Measurements from ENCODE around the gene ARL8B.
A peak's percentile ranks its signal among the peaks of the same experiment; 100 is the strongest.

The ARL8B gene

GRCh38 chr3:5205165-5205941 is 83.3 kb downstream of the ARL8B start:
- peak; percentile 50 for DNase-seq (ENCODE audit: low spot score)
- no peak for TF ChIP-seq CTCF (IDR thresholded peaks at IDR 0.05; ENCODE audit: extremely low read depth, insufficient read depth, missing control alignments)
- in situ Hi-C loops (cut with MboI; ENCODE audit: low pct_unique_long_range_greater_than_20kb, low sequenced_read_pairs, unreplicated experiment): no loop called here

- no peak for TF ChIP-seq CTCF (IDR thresholded peaks at IDR 0.05; ENCODE audit: extremely low read depth, insufficient read depth, missing control alignments)
- DNase-seq (ENCODE audit: low spot score): no peak
- in situ Hi-C loops (cut with MboI; ENCODE audit: low pct_unique_long_range_greater_than_20kb, low sequenced_read_pairs, unreplicated experiment): no loop called here
Observed at GRCh38 chr3:5210926-5211325, 88.8 kb downstream of the ARL8B start.

GRCh38 chr3:5212628-5213573 is 90.8 kb downstream of the ARL8B start:
- in situ Hi-C loops (cut with MboI; ENCODE audit: low pct_unique_long_range_greater_than_20kb, low sequenced_read_pairs, unreplicated experiment): no loop called here
- TF ChIP-seq CTCF (IDR thresholded peaks at IDR 0.05; ENCODE audit: extremely low read depth, insufficient read depth, missing control alignments): no peak
- no peak for DNase-seq (ENCODE audit: low spot score)

- in situ Hi-C loops (cut with MboI; ENCODE audit: low pct_unique_long_range_greater_than_20kb, low sequenced_read_pairs, unreplicated experiment): no loop called here
- no peak for TF ChIP-seq CTCF (IDR thresholded peaks at IDR 0.05; ENCODE audit: extremely low read depth, insufficient read depth, missing control alignments)
- no peak for DNase-seq (ENCODE audit: low spot score)
Observed at GRCh38 chr3:5213574-5213966, 91.5 kb downstream of the ARL8B start.

- no peak for DNase-seq (ENCODE audit: low spot score)
- TF ChIP-seq CTCF (IDR thresholded peaks at IDR 0.05; ENCODE audit: extremely low read depth, insufficient read depth, missing control alignments): no peak
- in situ Hi-C loops (cut with MboI; ENCODE audit: low pct_unique_long_range_greater_than_20kb, low sequenced_read_pairs, unreplicated experiment): no loop called here
Observed at GRCh38 chr3:5214352-5214751, 92.3 kb downstream of the ARL8B start.

GRCh38 chr3:5217824-5218595 is 95.9 kb downstream of the ARL8B start:
- in situ Hi-C loops (cut with MboI; ENCODE audit: low pct_unique_long_range_greater_than_20kb, low sequenced_read_pairs, unreplicated experiment): no loop called here
- no peak for TF ChIP-seq CTCF (IDR thresholded peaks at IDR 0.05; ENCODE audit: extremely low read depth, insufficient read depth, missing control alignments)
- no peak for DNase-seq (ENCODE audit: low spot score)
